ENCODE results near the gene DIPK1A.

- TF ChIP-seq CTCF (conservative IDR thresholded peaks at IDR 0.05 in 1 of 2, IDR thresholded peaks at IDR 0.05 in 1 of 2; ENCODE audit: low read depth in 1 of 2, low read length in 2 of 2) = no peak
- no peak for TF ChIP-seq EZH2 (IDR thresholded peaks at IDR 0.05; ENCODE audit: low read length, missing control alignments)
Observed at GRCh38 chr1:92980732-92981647, 19.7 kb upstream of the DIPK1A start.

Measured in fibroblast of lung (primary cell).